GM12878 (cell line): ENCODE measurements around the gene DHX34. TPM values are rescaled to one million over a fixed set of nuclear protein-coding genes. Genes with fewer than 3 reads are reported as not detected.

ENCODE experiments used
- ATAC-seq: fragments of 200-7000 bp; cut with Tn5 transposase; 3 replicates; pipeline ENCODE4 v1.9.1; 2020; ENCODE audit warnings: mild to moderate bottlenecking, moderate library complexity
- BruUV-seq: library from RNA; stranded (reverse); fragments of 400-500 nt; replicated peaks from 2 replicates; lab custom pipeline; 2021; lab: Mats Ljungman, UMichigan
- CTCF ChIA-PET: fragments of 300-600 bp; sonication (Branson Sonifier 250); formaldehyde crosslinking; extraction: SDS; loops from one replicate; lab custom pipeline; 2021; ENCODE audit warnings: inconsistent platforms; lab: Yijun Ruan, JAX
- POLR2A ChIA-PET: fragments of 350-600 bp; formaldehyde crosslinking; extraction: SDS; loops from one replicate; lab custom pipeline; 2021; ENCODE audit warnings: inconsistent platforms; lab: Charles Lee
- RAD21 ChIA-PET: fragments of 300-600 bp; sonication (Branson Sonifier 250); formaldehyde crosslinking; loops from one replicate; lab custom pipeline; 2023; ENCODE audit warnings: antibody characterized with exemption; ENCODE audit not compliant: unreplicated experiment; lab: Charles Lee
- SMC1A ChIA-PET: fragments of 300-600 bp; sonication (Branson Sonifier 250); formaldehyde crosslinking; loops from one replicate; lab custom pipeline; 2023; ENCODE audit not compliant: unreplicated experiment, uncharacterized antibody; lab: Charles Lee
- DNase-seq: peaks from one replicate; pipeline ENCODE4 v3.0.0-alpha.2; 2011; ENCODE audit warnings: low read depth, low spot score
- FAIRE-seq: peaks from 3 replicates; lab custom pipeline; 2011; peaks lifted over from hg19 to GRCh38; lab: Jason Lieb, UNC
- H2AFZ ChIP-seq: 2 replicates; pipeline ENCODE4 v1.6.0; 2011; ENCODE audit warnings: low read depth, low read length, control low read depth; ENCODE audit not compliant: control insufficient read depth
- H3K27ac ChIP-seq: 2 replicates; pipeline ENCODE4 v1.5.1; 2011; ENCODE audit warnings: control low read depth; ENCODE audit not compliant: control insufficient read depth, insufficient read depth
- H3K27me3 ChIP-seq, 2 experiments: replicated peaks in 1 of 2; 2 replicates each; pipeline versions ENCODE4 v1.6.0 to v1.6.1; 2011; ENCODE audit warnings: low read length in 1 of 2; ENCODE audit not compliant: control insufficient read depth in 2 of 2, insufficient read depth in 2 of 2
- H3K36me3 ChIP-seq, 2 experiments: 2 replicates each; pipeline ENCODE4 v1.5.1; 2011; ENCODE audit warnings: low read length in 1 of 2; ENCODE audit not compliant: control insufficient read depth in 2 of 2, insufficient read depth in 2 of 2
- H3K4me1 ChIP-seq: 2 replicates; pipeline ENCODE4 v1.6.1; 2011; ENCODE audit warnings: mild to moderate bottlenecking, low read length, moderate library complexity, mixed read lengths; ENCODE audit not compliant: control insufficient read depth, insufficient read depth
- H3K4me2 ChIP-seq: 2 replicates; pipeline ENCODE4 v1.6.0; 2011; ENCODE audit warnings: control low read depth; ENCODE audit not compliant: control insufficient read depth, insufficient read depth
- H3K4me3 ChIP-seq: fragments of 200-600 bp; sonication (generic); 2 replicates; pipeline ENCODE4 v1.5.1; 2016
- H3K79me2 ChIP-seq: 2 replicates; pipeline ENCODE4 v1.6.0; 2011; ENCODE audit warnings: low read length; ENCODE audit not compliant: control insufficient read depth, insufficient read depth
- H3K9ac ChIP-seq: 2 replicates; pipeline ENCODE4 v1.8.0; 2011; ENCODE audit warnings: low read length, control low read depth, mixed read lengths; ENCODE audit not compliant: control insufficient read depth, insufficient read depth
- H3K9me3 ChIP-seq: replicated peaks from 3 replicates; pipeline ENCODE4 v1.5.1; 2011; ENCODE audit warnings: mild to moderate bottlenecking, low read length; ENCODE audit not compliant: control insufficient read depth, insufficient read depth
- H4K20me1 ChIP-seq: 2 replicates; pipeline ENCODE4 v1.6.0; 2011; ENCODE audit not compliant: control insufficient read depth, insufficient read depth
- ASH2L ChIP-seq: fragments of 300-600, 200-600 bp; sonication (generic); IDR thresholded peaks from 2 replicates; pipeline ENCODE4 v1.6.1; 2017; ENCODE audit warnings: low read depth, mild to moderate bottlenecking, borderline replicate concordance
- CTCF ChIP-seq, 3 experiments: IDR thresholded peaks in 2 of 3; conservative IDR thresholded peaks in 1 of 3; 2 replicates each; pipeline ENCODE4 v1.5.1; 2011; ENCODE audit warnings: low read depth in 3 of 3, low read length in 3 of 3, mild to moderate bottlenecking in 3 of 3, control low read depth in 2 of 3, moderate library complexity in 2 of 3, inconsistent platforms in 1 of 3, mixed read lengths in 1 of 3; ENCODE audit not compliant: control insufficient read depth in 2 of 3, insufficient read depth in 1 of 3; ENCODE audit errors: extremely low read depth in 1 of 3
- IKZF1 ChIP-seq: fragments of 450-650 bp; conservative IDR thresholded peaks from 2 replicates; pipeline ENCODE4 v1.6.1; 2017; ENCODE audit warnings: antibody characterized with exemption, mild to moderate bottlenecking
- STAT1 ChIP-seq: fragments of 450-650 bp; conservative IDR thresholded peaks from 2 replicates; pipeline ENCODE4 v1.6.1; 2014; ENCODE audit warnings: antibody characterized with exemption, mild to moderate bottlenecking
- WGBS: methylation state at CpG from one replicate; pipeline ENCODE4 v1.1.6; 2016; ENCODE audit warnings: low lambda C conversion rate; ENCODE audit not compliant: insufficient replicate concordance, insufficient coverage; ENCODE audit errors: missing lambda C conversion rate; 5-methylcytosine and 5-hydroxymethylcytosine counted together
- in situ Hi-C: fragments of 300-500 bp; cut with MboI; formaldehyde crosslinking; loops from 9 replicates; pipeline ENCODE4 v1.14.3; 2018; ENCODE audit warnings: mixed read lengths
- intact Hi-C: fragments of 100-400 bp; cut with micrococcal nuclease; formaldehyde crosslinking; loops from one replicate; pipeline ENCODE4 v1.14.2; 2022; ENCODE audit not compliant: unreplicated experiment
- polyA plus RNA-seq, 11 experiments: library from polyadenylated mRNA; depleted of rRNA in 4 of 11; unstranded in 6 of 11; stranded (reverse) in 5 of 11; fragments of >200 nt; fragmentation: Nextera tagmentation in 4 of 11; fragmentation: Illumina TruSeq in 1 of 11; extraction: Ambion mirVana in 4 of 11; extraction: Trizol in 1 of 11; gene quantifications; 1 replicate in 1 of 11; 2 replicates in 10 of 11; pipeline versions ENCODE4 v1.2.1 to v1.2.3, GENCODE V29; 2011 to 2016; ENCODE audit warnings: inconsistent platforms in 2 of 11, missing spikeins in 2 of 11, low read depth in 1 of 11
- total RNA-seq, 4 experiments: library from RNA; depleted of rRNA in 3 of 4; stranded (reverse); fragments of >200 nt in 3 of 4; fragmentation: Illumina TruSeq in 1 of 4; extraction: Trizol in 1 of 4; gene quantifications; 2 replicates each; pipeline versions ENCODE4 v1.2.1 to v1.2.3, GENCODE V29; 2013 to 2021

The DHX34 gene
- total and polyA plus RNA-seq, 10 of the 15 experiments (the other 5 are each of a cell fraction or from before 2014, with no cell fraction given), result 0.19 to 16.9 (median 10.5) TPM

DNA sequence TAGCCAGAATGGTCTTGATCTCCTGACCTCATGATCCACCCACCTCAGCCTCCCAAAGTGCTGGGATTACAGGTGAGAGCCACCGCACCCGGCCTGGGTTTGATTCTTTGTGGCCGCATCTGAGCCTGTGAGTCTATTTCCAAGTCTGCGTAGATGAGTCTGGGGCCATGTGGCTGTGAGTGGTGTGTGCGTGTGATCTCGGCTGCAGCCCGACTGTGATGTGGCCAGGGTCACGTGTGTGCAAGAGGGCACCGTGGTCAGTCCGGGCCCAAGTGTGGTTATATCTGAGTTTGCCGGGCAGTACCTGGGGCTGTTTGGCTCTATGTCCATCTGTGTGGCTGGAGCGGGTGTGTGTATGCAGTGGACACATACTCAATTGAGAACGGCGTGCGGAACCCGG is 64.8 kb downstream of the DHX34 start (continued):
- TF ChIP-seq IKZF1 (no peak), ASH2L (no peak)

GRCh38 chr19:47414469-47414868 is 65.4 kb downstream of the DHX34 start:
- ATAC-seq (peak; percentile 52; the same call in 2 of the 3 replicates), FAIRE-seq (no peak), DNase-seq (no peak)
- no peak for TF ChIP-seq STAT1
- TF ChIP-seq CTCF (IDR thresholded peaks at IDR 0.05 in 2 of 3, conservative IDR thresholded peaks at IDR 0.05 in 1 of 3; ENCODE audit: control insufficient read depth in 2 of 3, extremely low read depth in 1 of 3, insufficient read depth in 1 of 3, low read depth in 3 of 3, low read length in 3 of 3), result peak in 2 of 3 experiments; percentile 21 to 23; a peak in 2 of 6 replicates
- 35% methylated on average over 13 of the region's 21 CpGs for WGBS
- CTCF ChIA-PET, result no interaction called here
- no peak overlapping the region for H3K4me2 ChIP-seq
- in situ Hi-C loops (no loop called here), intact Hi-C loops (no loop called here)
- no peak overlapping the region for H3K9ac ChIP-seq
- no peaks in the 10 kb centered on the region for H4K20me1 ChIP-seq
- RAD21 ChIA-PET, result no interaction called here
- H3K27ac ChIP-seq, result no peak overlapping the region
- no peaks in the 10 kb centered on the region for H3K79me2 ChIP-seq
- POLR2A ChIA-PET, result no interaction called here
- no peaks in the 10 kb centered on the region for H3K36me3 ChIP-seq
- H3K27me3 ChIP-seq, result peaks cover 6 to 14% of the 10 kb centered on the region in 2 experiments; a peak in 3 of 4 replicates
- H2AFZ ChIP-seq, result no peak overlapping the region
- H3K9me3 ChIP-seq, result no peaks in the 10 kb centered on the region
- BruUV-seq, result no TSS peak
- SMC1A ChIA-PET, result no interaction called here
- no peak overlapping the region for H3K4me3 ChIP-seq
- H3K4me1 ChIP-seq, result no peaks in the 10 kb centered on the region; the same call in 1 of the 2 replicates
